NCI-H69 (cell line): ENCODE measurements around the gene GOLGA1.
A peak's percentile ranks its signal among the peaks of the same experiment; 100 is the strongest.

Source experiments
- DNase-seq: peaks from one replicate; lab custom pipeline; 2025; lab: John Stamatoyannopoulos, UW

GOLGA1 gene

GRCh38 chr9:124884376-124884775, 56.5 kb downstream of the GOLGA1 start:
- DNase-seq = no peak

- DNase-seq = no peak
Measured at GRCh38 chr9:124882231-124882630, 58.7 kb downstream of the GOLGA1 start.

- DNase-seq = no peak
Measured at GRCh38 chr9:124881138-124881743, 59.6 kb downstream of the GOLGA1 start.

- no peak for DNase-seq
Measured at GRCh38 chr9:124880501-124880900, 60.4 kb downstream of the GOLGA1 start.

GRCh38 chr9:124879226-124879625, 61.7 kb downstream of the GOLGA1 start:
- no peak for DNase-seq

- no peak for DNase-seq
Measured at GRCh38 chr9:124878518-124878917, 62.4 kb downstream of the GOLGA1 start.

- DNase-seq = no peak
Measured at GRCh38 chr9:124878021-124878420, 62.9 kb downstream of the GOLGA1 start.

GRCh38 chr9:124877021-124877782, 63.7 kb downstream of the GOLGA1 start:
- DNase-seq = no peak

GRCh38 chr9:124875501-124875900, 65.4 kb downstream of the GOLGA1 start:
- DNase-seq = no peak

- no peak for DNase-seq
Measured at GRCh38 chr9:124873664-124874063, 67.2 kb downstream of the GOLGA1 start.

- DNase-seq = no peak
Measured at GRCh38 chr9:124871156-124871561, 69.7 kb downstream of the GOLGA1 start.

- DNase-seq = no peak
Measured at GRCh38 chr9:124870723-124871122, 70.2 kb downstream of the GOLGA1 start.

GRCh38 chr9:124869986-124870560, 70.8 kb downstream of the GOLGA1 start:
- DNase-seq = peak; percentile 24

GRCh38 chr9:124869466-124869985, 71.4 kb downstream of the GOLGA1 start:
- peak; percentile 45 for DNase-seq

- peak; percentile 94 for DNase-seq
Measured at GRCh38 chr9:124868511-124869465, 72.1 kb downstream of the GOLGA1 start.

GRCh38 chr9:124863371-124863871, 77.5 kb downstream of the GOLGA1 start:
- peak; percentile 26 for DNase-seq

- DNase-seq = peak; percentile 99
Measured at GRCh38 chr9:124861342-124862229, 79.3 kb downstream of the GOLGA1 start, which contains the start of the genes ARPC5L and RPL35. Gene ARPC5L (plus strand): TSS chr9:124862130. CDS start chr9:124869291, 7,161 bp downstream. Gene RPL35 (minus strand): TSS chr9:124861957. CDS start chr9:124861912, 45 bp downstream.

- DNase-seq = no peak
Measured at GRCh38 chr9:124860582-124861341, 80.1 kb downstream of the GOLGA1 start.

- no peak for DNase-seq
Measured at GRCh38 chr9:124859803-124860581, 80.9 kb downstream of the GOLGA1 start.
